ENCODE data around the gene IPP. TPM values are rescaled to one million over a fixed set of nuclear protein-coding genes. Genes with fewer than 3 reads are reported as not detected.

IPP gene
- total and polyA plus RNA-seq, 7 donors: 6.9 to 15.3 (median 11.2) TPM

DNA sequence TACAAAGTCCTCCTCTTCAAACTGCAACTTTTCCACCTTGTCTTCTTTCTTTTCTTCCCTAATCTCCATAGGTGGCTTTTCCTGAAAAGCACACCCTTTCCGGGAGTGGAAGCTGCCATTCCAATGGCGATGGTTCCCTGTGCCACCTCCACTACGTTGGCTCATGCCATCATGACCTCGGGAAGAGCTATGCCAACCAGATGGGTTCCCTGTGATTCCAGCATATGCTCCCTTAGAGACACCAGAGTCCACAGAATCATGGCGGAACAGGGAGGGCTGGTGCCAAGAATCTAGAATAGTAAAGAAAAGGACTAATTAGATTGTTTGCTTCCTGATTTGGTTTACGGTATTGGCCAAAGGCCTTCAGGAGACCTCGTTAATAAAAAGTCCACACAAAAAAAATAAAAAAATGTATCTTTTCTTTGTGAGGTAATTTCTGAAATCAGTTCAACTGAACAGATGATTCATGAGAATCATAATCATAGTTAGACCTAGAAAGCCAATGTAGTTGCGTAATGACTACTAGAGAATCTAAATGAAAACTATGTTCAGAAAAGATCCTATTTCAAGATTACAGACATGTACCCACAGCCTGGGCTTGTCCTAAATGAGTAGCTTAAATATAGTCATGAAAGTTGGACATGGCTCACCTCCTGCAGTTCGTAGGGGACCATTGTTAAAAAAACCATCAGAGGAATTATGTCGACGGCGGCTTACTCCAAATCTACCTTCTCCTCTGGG lies 95.7 kb downstream of the IPP start:
- H3K4me1 ChIP-seq: no peaks in the 10 kb centered on the region
- intact Hi-C loops (cut with DNase I): no loop called here
- no peak for DNase-seq
- H3K27ac ChIP-seq: no peak overlapping the region
- H3K27me3 ChIP-seq: no peaks in the 10 kb centered on the region
- H3K36me3 ChIP-seq: peaks cover 31 to 100% (median 67%) of the 10 kb centered on the region in 4 donors
- H3K9me3 ChIP-seq: no peaks in the 10 kb centered on the region
- 92% methylated on average over 12 of the region's 12 CpGs for WGBS, 2 donors
- H3K4me3 ChIP-seq: no peak overlapping the region
- TF ChIP-seq POLR2A (IDR thresholded peaks at IDR 0.05) (no peak), EP300 (IDR thresholded peaks at IDR 0.05) (no peak), POLR2AphosphoS5 (IDR thresholded peaks at IDR 0.05) (no peak)
- TF ChIP-seq, protein P1, sequence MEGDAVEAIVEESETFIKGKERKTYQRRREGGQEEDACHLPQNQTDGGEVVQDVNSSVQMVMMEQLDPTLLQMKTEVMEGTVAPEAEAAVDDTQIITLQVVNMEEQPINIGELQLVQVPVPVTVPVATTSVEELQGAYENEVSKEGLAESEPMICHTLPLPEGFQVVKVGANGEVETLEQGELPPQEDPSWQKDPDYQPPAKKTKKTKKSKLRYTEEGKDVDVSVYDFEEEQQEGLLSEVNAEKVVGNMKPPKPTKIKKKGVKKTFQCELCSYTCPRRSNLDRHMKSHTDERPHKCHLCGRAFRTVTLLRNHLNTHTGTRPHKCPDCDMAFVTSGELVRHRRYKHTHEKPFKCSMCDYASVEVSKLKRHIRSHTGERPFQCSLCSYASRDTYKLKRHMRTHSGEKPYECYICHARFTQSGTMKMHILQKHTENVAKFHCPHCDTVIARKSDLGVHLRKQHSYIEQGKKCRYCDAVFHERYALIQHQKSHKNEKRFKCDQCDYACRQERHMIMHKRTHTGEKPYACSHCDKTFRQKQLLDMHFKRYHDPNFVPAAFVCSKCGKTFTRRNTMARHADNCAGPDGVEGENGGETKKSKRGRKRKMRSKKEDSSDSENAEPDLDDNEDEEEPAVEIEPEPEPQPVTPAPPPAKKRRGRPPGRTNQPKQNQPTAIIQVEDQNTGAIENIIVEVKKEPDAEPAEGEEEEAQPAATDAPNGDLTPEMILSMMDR (IDR thresholded peaks at IDR 0.05): no peak

Other genes with a start within 250 kb of the IPP start
- 100 to 1,000 TPM; 169 to 257 (median 224) TPM for gene PRDX1, start 228.8 kb downstream of the IPP start, total RNA-seq
- 100 to 1,000 TPM; 470 to 661 (median 517) TPM for gene PRDX1, start 228.8 kb downstream of the IPP start, polyA plus RNA-seq
- gene AKR1A1, start 199.8 kb downstream of the IPP start, total RNA-seq: 10 to 100 TPM; 39.6 to 64.2 (median 55.1) TPM
- 100 to 1,000 TPM; 175 to 234 (median 217) TPM for gene AKR1A1, start 199.8 kb downstream of the IPP start, polyA plus RNA-seq
- gene NASP, start 166.6 kb downstream of the IPP start, total RNA-seq: 10 to 100 TPM; 64.8 to 80.3 (median 75.4) TPM
- 100 to 1,000 TPM in 2 of 3 donors, 10 to 100 TPM in 1; 76.8 to 159 (median 133) TPM for gene NASP, start 166.6 kb downstream of the IPP start, polyA plus RNA-seq
- 1 to 10 TPM in 3 of 4 donors, under 1 TPM in 1; 0.82 to 2.6 (median 2.0) TPM for gene CCDC17, start 126.6 kb downstream of the IPP start, total RNA-seq
- 1 to 10 TPM in 2 of 3 donors, under 1 TPM in 1; 0.92 to 2.3 (median 1.2) TPM for gene CCDC17, start 126.6 kb downstream of the IPP start, polyA plus RNA-seq
- 100 to 1,000 TPM in 3 of 4 donors, 10 to 100 TPM in 1; 94.5 to 142 (median 130) TPM for gene GPBP1L1, start 64.1 kb downstream of the IPP start, total RNA-seq
- 100 to 1,000 TPM in 1 of 3 donors, 10 to 100 TPM in 2; 77.5 to 109 (median 83.6) TPM for gene GPBP1L1, start 64.1 kb downstream of the IPP start, polyA plus RNA-seq
- gene TMEM69, start 62.5 kb downstream of the IPP start, total RNA-seq: 10 to 100 TPM; 17.5 to 31.0 (median 25.9) TPM
- 10 to 100 TPM; 12.7 to 25.7 (median 22.2) TPM for gene TMEM69, start 62.5 kb downstream of the IPP start, polyA plus RNA-seq
- 10 to 100 TPM; 19.3 to 54.0 (median 30.3) TPM for gene MAST2, start 53.0 kb upstream of the IPP start, total RNA-seq
- 10 to 100 TPM; 20.4 to 43.7 (median 38.8) TPM for gene MAST2, start 53.0 kb upstream of the IPP start, polyA plus RNA-seq

Measured in sigmoid colon (tissue), 7 donors.